ENCODE measurements around the gene GLRX3.

The GLRX3 gene

GRCh38 chr10:130179640-130180039 lies 43.4 kb downstream of the GLRX3 start:
- Histone ChIP-seq H3K9me3 (no peaks in the 10 kb centered on the region), H3K27me3 (no peaks in the 10 kb centered on the region), H3K36me3 (peaks cover 47% of the 10 kb centered on the region), H3K4me3 (ENCODE audit: low read depth, low read length) (no peak overlapping the region), H3K4me1 (no peaks in the 10 kb centered on the region)
- DNase-seq, result peak; percentile 34
- TF ChIP-seq CTCF (IDR thresholded peaks at IDR 0.05; ENCODE audit: low read depth, low read length), result peak; percentile 63

GRCh38 chr10:130180416-130180815 lies 44.2 kb downstream of the GLRX3 start:
- TF ChIP-seq CTCF (IDR thresholded peaks at IDR 0.05; ENCODE audit: low read depth, low read length), result no peak

GRCh38 chr10:130181858-130182257 lies 45.7 kb downstream of the GLRX3 start:
- Histone ChIP-seq H3K36me3 (peaks cover 38% of the 10 kb centered on the region), H3K4me1 (no peaks in the 10 kb centered on the region), H3K9me3 (no peaks in the 10 kb centered on the region), H3K27me3 (no peaks in the 10 kb centered on the region), H3K4me3 (ENCODE audit: low read depth, low read length) (no peak overlapping the region)
- no peak for DNase-seq
- TF ChIP-seq CTCF (IDR thresholded peaks at IDR 0.05; ENCODE audit: low read depth, low read length), result no peak

More at GRCh38 chr10:130180416-130180815, 44.2 kb downstream of the GLRX3 start:
- H3K36me3 ChIP-seq, result peaks cover 42% of the 10 kb centered on the region
- no peak overlapping the region for H3K4me3 ChIP-seq (ENCODE audit: low read depth, low read length)
- H3K9me3 ChIP-seq, result no peaks in the 10 kb centered on the region
- no peaks in the 10 kb centered on the region for H3K27me3 ChIP-seq
- no peaks in the 10 kb centered on the region for H3K4me1 ChIP-seq
- no peak for DNase-seq

GRCh38 chr10:130185591-130185990 lies 49.4 kb downstream of the GLRX3 start:
- TF ChIP-seq CTCF (IDR thresholded peaks at IDR 0.05; ENCODE audit: low read depth, low read length), result no peak
- DNase-seq, result no peak
- no peak overlapping the region for H3K4me3 ChIP-seq (ENCODE audit: low read depth, low read length)
- no peaks in the 10 kb centered on the region for H3K4me1 ChIP-seq
- H3K36me3 ChIP-seq, result peaks cover 29% of the 10 kb centered on the region
- H3K27me3 ChIP-seq, result no peaks in the 10 kb centered on the region
- H3K9me3 ChIP-seq, result no peaks in the 10 kb centered on the region

- TF ChIP-seq CTCF (IDR thresholded peaks at IDR 0.05; ENCODE audit: low read depth, low read length), result no peak
- H3K27me3 ChIP-seq, result no peaks in the 10 kb centered on the region
- 0 out of 2 replicates have a peak, but pooled peaks cover 10% of the 10 kb centered on the region for H3K36me3 ChIP-seq
- H3K9me3 ChIP-seq, result no peaks in the 10 kb centered on the region
- no peak for DNase-seq
- no peaks in the 10 kb centered on the region for H3K4me1 ChIP-seq
- no peak overlapping the region for H3K4me3 ChIP-seq (ENCODE audit: low read depth, low read length)
Observed at GRCh38 chr10:130188195-130189175, 52.3 kb downstream of the GLRX3 start.

- no peak for DNase-seq
- H3K36me3 ChIP-seq, result 0 out of 2 replicates have a peak, but pooled peaks cover 2% of the 10 kb centered on the region
- no peak for TF ChIP-seq CTCF (IDR thresholded peaks at IDR 0.05; ENCODE audit: low read depth, low read length)
- H3K27me3 ChIP-seq, result no peaks in the 10 kb centered on the region
- no peak overlapping the region for H3K4me3 ChIP-seq (ENCODE audit: low read depth, low read length)
- no peaks in the 10 kb centered on the region for H3K4me1 ChIP-seq
- no peaks in the 10 kb centered on the region for H3K9me3 ChIP-seq
Observed at GRCh38 chr10:130189608-130190054, 53.4 kb downstream of the GLRX3 start.

Measured in BE2C (cell line).